ENCODE measurements around the gene SSTR3. TPM values are rescaled to one million over a fixed set of nuclear protein-coding genes. Genes with fewer than 3 reads are reported as not detected.

Gene SSTR3
- total RNA-seq, 1 donor from 2014 or later = not detected

GRCh38 chr22:37211075-37211865 lies 1.0 kb downstream of the SSTR3 start:
- no peaks in the 10 kb centered on the region for H3K27me3 ChIP-seq
- H3K4me3 ChIP-seq = no peak overlapping the region
- H3K9me3 ChIP-seq = no peaks in the 10 kb centered on the region
- H3K36me3 ChIP-seq = no peaks in the 10 kb centered on the region
- H3K27ac ChIP-seq = no peak overlapping the region
- H3K4me1 ChIP-seq = no peaks in the 10 kb centered on the region
- intact Hi-C loops (cut with DNase I) = no loop called here
- TF ChIP-seq CTCF (IDR thresholded peaks at IDR 0.05) = no peak
- no peak for TF ChIP-seq POLR2A (IDR thresholded peaks at IDR 0.05)
- no peak for TF ChIP-seq POLR2AphosphoS5 (IDR thresholded peaks at IDR 0.05; ENCODE audit: insufficient read depth in 1 of 2, low read depth in 1 of 2)
- DNase-seq (ENCODE audit: extremely low spot score in 2 of 2) = no peak

- no peaks in the 10 kb centered on the region for H3K4me1 ChIP-seq
- TF ChIP-seq POLR2A (IDR thresholded peaks at IDR 0.05) (no peak), CTCF (IDR thresholded peaks at IDR 0.05) (no peak), POLR2AphosphoS5 (IDR thresholded peaks at IDR 0.05; ENCODE audit: insufficient read depth in 1 of 2, low read depth in 1 of 2) (no peak)
- H3K27me3 ChIP-seq = no peaks in the 10 kb centered on the region
- intact Hi-C loops (cut with DNase I) = no loop called here
- H3K9me3 ChIP-seq = no peaks in the 10 kb centered on the region
- no peak overlapping the region for H3K4me3 ChIP-seq
- no peaks in the 10 kb centered on the region for H3K36me3 ChIP-seq
- DNase-seq (ENCODE audit: extremely low spot score in 2 of 2) = no peak
- H3K27ac ChIP-seq = no peak overlapping the region
These were observed 2.1 kb downstream of the SSTR3 start for GRCh38 chr22:37210041-37210803.

- Histone ChIP-seq H3K36me3 (no peaks in the 10 kb centered on the region), H3K4me3 (no peak overlapping the region), H3K9me3 (no peaks in the 10 kb centered on the region), H3K27ac (no peak overlapping the region), H3K27me3 (no peaks in the 10 kb centered on the region), H3K4me1 (no peaks in the 10 kb centered on the region)
- DNase-seq (ENCODE audit: extremely low spot score in 2 of 2) = no peak
- no peak for TF ChIP-seq CTCF (IDR thresholded peaks at IDR 0.05)
- TF ChIP-seq POLR2AphosphoS5 (IDR thresholded peaks at IDR 0.05; ENCODE audit: insufficient read depth in 1 of 2, low read depth in 1 of 2) = no peak
- no peak for TF ChIP-seq POLR2A (IDR thresholded peaks at IDR 0.05)
- intact Hi-C loops (cut with DNase I) = no loop called here
These were observed 3.0 kb downstream of the SSTR3 start for GRCh38 chr22:37209140-37209845.

- intact Hi-C loops (cut with DNase I) = no loop called here
- no peaks in the 10 kb centered on the region for H3K9me3 ChIP-seq
- H3K4me1 ChIP-seq = no peaks in the 10 kb centered on the region
- no peak for DNase-seq (ENCODE audit: extremely low spot score in 2 of 2)
- no peak overlapping the region for H3K27ac ChIP-seq
- H3K4me3 ChIP-seq = no peak overlapping the region
- no peaks in the 10 kb centered on the region for H3K36me3 ChIP-seq
- H3K27me3 ChIP-seq = no peaks in the 10 kb centered on the region
- TF ChIP-seq POLR2A (IDR thresholded peaks at IDR 0.05) (no peak), CTCF (IDR thresholded peaks at IDR 0.05) (no peak)
These were observed 3.7 kb downstream of the SSTR3 start for GRCh38 chr22:37208401-37209139.
